GM21717 (cell line): ENCODE measurements around the gene LGALS7.
"Not testable (repeated sequence)": the region's sequence is repeated elsewhere in the genome, so short reads cannot be mapped to it uniquely, and the experiment has no call there.

Source experiments
- ATAC-seq: cut with Tn5 transposase; IDR thresholded peaks from one replicate; pipeline ENCODE4 v1.9.1; 2021; ENCODE audit warnings: mild to moderate bottlenecking, moderate library complexity; ENCODE audit not compliant: unreplicated experiment

The LGALS7 gene

DNA sequence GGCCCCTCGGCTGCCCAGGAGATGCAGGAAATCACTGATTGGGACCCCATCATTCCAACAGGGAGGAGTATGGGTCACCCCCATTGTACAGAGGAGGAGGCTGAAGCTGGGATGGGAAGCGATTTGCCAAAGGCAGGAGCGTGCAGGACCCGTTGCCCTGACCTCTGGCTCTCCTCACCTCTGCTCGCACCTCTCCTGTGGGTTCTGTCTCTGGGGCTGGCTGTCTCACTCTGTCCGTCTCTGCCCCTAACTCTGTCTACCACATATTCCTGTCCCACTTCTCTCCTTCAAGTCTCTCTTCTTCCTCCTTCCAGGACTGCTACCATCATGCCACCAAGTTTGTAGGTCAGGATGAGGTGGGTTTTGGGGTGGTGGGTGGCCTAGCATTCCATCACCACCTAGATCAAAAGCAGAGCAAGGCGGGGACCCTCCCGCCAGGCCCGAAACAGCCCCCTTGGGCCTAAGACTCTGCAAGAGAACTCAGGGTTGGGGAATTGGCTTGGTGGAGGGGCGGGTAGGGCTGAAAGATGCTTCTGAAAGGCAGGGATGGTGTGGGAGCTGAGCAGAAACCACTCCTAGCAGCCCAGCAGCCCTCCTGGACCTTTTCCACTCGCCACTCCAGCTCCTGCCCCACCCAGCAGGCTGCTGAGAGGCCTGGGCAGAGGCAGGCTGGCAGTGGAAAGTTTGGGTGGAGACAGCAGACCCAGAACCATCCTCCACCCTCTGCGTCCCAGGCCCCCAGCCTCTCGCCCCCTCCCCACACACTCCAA is 1.0 kb upstream of the LGALS7 start:
- ATAC-seq: no peak

GRCh38 chr19:38771569-38771968 is 1.7 kb downstream of the LGALS7 start:
- not testable (repeated sequence) for ATAC-seq

- ATAC-seq: not testable (repeated sequence)
Observed at GRCh38 chr19:38770949-38771275, 2.4 kb downstream of the LGALS7 start.

- not testable (repeated sequence) for ATAC-seq
Observed at GRCh38 chr19:38770228-38770948, 2.9 kb downstream of the LGALS7 start.

DNA sequence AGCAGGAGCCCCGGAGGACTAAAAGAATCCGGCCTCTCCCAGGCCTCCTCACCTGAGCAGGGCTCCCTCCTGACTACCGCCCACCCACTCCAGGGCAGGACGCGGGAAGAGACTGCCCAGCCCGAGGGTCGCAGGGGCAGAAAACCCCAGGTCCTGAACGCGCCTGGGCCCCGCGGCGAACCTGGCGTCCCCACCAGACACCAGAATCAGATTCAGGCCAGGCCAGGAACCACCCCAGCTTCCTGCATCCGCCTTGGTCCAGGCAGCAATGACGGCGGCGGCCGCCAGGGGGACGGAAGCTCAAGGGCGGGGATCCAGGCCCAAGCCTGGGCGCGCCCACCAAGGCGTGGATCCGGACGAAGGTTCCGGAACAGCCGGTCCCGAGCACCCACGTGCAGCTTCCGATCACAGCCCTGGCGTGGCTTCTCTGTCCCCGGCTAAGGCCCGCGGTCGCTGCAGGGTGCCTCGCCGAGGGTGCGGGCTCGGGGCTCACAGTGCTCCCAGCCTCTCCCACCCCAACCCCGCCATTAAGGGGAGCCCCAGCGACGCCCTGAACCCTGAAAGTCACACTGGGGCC is 3.6 kb downstream of the LGALS7 start:
- ATAC-seq: no peak

- ATAC-seq: no peak
Observed at GRCh38 chr19:38766276-38767047, 6.9 kb downstream of the LGALS7 start.

DNA sequence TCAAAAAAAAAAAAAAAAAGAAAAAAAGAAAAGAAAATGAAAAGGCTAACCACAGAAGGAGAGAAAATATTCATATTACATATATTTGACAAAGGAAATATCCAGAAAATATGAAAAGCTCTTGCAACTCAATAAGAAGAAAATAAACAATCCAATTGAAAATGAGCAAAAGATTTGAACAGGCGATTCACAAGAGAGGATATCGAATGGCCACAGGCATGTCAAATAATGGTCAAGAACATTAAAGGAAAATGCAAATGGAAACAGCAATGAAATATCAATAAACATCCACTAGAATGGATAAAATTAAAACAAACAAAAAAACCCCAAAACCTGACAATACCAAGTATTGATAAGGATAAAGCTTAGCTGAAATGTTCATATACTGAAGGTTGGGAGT is 8.1 kb downstream of the LGALS7 start:
- ATAC-seq: no peak

GRCh38 chr19:38763795-38764220 is 9.5 kb downstream of the LGALS7 start:
- no peak for ATAC-seq

- not testable (repeated sequence) for ATAC-seq
Observed at GRCh38 chr19:38761884-38762389, 11.4 kb downstream of the LGALS7 start.

DNA sequence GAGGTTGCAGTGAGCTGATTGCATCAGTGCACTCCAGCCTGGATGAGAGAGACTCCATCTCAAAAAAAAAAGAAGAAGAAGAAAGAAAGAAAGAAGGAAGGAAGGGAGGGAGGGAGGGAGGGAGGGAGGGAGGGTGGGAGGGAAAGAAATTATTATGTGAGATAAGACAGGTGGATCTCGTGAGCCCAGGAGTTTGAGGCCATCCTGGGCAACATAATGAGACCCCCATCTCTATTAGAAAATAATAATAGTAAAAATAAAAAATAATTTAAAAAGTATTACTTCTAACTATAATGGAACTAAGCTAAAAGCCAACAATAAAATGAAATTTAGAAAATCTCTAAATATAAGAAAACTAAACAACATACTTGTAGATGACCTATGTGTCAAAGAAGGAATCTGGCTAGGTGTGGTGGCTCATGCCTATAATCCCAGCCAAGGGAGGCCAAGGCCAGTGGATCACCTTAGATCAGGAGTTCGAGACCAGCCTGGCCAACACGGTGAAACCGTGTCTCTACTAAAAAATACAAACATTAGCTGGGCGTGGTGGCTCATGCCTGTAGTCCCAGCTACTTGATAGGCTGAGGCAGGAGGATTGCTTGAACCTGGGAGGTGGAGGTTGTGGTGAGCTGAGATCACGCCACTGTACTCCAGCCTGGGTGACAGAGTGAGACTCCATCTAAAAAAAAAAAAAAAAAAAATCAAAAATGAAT is 12.4 kb downstream of the LGALS7 start:
- ATAC-seq: not testable (repeated sequence)

DNA sequence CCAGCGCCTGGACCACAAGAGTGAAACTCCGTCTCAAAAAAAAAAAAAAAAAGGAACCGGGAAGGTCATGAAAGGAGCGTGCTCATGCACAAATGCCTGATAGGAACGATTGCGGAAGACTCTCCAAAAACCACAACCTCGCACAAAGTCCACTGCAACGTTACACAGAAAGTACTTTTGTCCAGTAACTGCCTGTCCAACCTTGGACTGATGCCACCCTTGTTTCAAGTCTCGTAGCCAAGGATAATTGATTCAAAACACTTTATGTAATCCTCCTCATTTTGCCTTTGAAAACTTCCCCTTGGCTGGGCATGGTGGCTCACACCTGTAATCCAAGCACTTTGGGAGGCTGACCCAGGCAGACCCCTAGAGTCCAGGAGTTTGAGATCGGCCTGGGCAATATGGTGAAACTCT is 13.7 kb downstream of the LGALS7 start:
- no peak for ATAC-seq

DNA sequence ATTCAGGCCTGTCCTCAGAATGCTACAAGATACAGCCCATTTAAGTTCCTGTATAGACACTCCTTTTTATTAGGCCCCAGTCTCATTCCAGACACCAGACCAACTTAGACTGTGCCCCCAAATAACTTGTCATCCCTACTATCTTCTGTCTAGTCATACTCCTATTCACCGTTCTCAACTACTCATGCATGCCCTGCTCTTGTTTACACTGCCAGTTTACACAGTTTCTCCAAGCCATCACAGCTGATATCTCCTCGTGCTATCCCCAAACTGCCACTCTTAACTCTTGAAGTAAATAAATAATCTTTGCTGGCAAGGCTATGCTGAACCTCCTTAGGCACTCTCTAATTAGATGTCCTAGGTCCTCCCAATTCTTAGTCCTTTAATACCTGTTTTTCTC is 19.1 kb downstream of the LGALS7 start:
- ATAC-seq: not testable (repeated sequence)

GRCh38 chr19:38753783-38754182 is 19.5 kb downstream of the LGALS7 start:
- not testable (repeated sequence) for ATAC-seq

GRCh38 chr19:38745316-38745715 is 28.0 kb downstream of the LGALS7 start:
- no peak for ATAC-seq

DNA sequence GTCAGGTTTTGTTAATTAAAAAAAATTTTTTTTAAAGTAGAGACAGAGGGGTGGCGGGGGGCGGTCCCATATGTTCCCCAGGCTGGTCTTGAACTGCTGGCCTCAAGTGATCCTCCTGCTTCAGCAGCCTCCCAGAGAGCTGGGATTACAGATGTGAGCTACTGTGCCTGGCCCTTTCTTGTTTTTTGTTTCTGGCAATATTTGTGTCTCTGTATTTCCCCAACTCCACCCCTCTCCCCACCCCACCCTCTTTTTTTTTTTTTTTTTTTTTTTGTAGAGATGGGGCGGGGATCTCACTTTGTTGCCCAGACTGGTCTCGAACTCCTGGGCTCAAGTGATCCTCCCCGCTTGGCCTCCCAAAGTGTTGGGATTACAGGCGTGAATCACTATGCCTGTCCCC is 28.4 kb downstream of the LGALS7 start:
- ATAC-seq: no peak

DNA sequence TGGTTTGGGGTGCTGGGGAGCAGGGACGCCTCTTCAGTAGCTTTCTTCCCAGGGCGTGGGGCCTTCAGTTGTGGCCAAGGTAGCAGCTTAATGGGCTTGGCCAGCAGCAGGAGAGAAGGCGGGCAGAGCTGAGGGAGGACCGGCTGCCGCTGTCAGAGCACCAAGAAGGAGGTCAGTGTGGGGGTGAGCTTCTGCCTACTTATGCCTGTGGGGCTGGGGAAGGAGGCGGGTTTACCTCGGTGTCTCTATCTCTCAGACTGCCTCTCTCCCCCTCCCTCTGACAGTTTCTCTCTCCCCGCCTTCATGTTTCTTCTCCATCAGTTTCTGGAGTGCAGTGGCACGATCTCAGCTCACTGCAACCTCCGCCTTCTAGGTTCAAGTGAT is 29.0 kb downstream of the LGALS7 start, which contains the start of gene CAPN12:
TSS of gene CAPN12 (minus strand) at position 177 of the 384 bp plus-strand sequence. CDS start 309 bp downstream, outside the sequence.
- ATAC-seq: no peak

DNA sequence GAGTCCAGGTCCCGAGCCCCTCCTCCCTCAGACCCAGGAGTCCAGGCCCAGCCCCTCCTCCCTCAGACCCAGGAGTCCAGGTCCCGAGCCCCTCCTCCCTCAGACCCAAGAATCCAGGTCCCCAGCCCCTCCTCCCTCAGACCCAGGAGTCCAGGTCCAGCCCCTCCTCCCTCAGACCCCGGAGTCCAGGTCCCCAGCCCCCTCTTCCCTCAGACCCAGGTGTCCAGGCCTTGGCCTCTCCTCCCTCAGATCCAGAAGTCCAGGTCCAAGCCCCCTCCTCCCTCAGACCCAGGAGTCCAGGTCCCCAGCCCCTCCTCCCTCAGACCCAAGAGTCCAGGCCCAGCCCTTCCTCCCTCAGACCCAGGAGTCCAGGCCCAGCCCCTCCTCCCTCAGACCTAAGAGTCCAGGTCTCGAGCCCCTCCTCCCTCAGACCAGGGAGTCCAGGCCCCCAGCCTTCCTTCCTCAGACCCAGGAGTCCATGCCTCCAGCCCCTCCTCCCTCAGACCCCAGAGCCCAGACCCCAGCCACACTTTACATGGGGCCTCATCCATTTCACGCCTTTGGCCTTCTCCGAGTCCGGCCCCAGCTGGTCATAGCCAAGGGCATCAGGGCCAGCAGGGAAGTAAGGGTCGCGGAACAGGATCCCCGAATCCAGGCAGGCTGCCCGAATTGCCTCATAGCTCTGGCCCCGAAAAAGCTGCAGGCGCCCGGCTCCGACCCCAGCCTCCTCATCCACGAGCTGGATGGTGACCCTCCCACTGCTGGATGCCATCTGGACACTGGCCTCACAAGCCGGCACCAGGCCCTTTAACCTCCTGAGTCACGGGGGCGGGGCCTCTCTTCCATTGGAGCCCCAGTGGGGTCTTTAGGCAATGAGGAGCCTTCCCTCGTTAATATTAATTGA is 29.7 kb downstream of the LGALS7 start:
- ATAC-seq: no peak

GRCh38 chr19:38742906-38743305 is 30.4 kb downstream of the LGALS7 start:
- no peak for ATAC-seq

- ATAC-seq: no peak
Observed at GRCh38 chr19:38742296-38742695, 31.0 kb downstream of the LGALS7 start.
